ENCODE measurements around the gene CFAP210.

DNA sequence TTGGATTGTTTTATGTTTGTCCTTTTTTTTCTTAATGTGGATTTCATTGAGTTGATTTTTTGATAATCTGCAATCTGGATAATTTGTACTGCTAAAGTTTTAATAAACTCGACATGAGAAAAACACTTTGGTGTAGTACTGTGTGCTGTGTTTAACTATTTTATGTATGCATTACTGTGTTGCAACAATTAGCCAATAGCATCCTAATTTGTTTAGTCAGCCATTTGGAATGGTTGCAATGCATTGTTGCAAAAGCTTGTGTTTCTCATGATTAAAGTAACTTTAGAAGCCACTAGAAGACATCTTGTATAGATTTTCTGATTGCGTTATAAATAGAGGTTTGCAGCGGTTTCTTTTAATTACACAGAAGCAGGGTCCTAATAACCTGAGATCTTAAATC is 56.6 kb downstream of the CFAP210 start:
- TF ChIP-seq, protein P1, sequence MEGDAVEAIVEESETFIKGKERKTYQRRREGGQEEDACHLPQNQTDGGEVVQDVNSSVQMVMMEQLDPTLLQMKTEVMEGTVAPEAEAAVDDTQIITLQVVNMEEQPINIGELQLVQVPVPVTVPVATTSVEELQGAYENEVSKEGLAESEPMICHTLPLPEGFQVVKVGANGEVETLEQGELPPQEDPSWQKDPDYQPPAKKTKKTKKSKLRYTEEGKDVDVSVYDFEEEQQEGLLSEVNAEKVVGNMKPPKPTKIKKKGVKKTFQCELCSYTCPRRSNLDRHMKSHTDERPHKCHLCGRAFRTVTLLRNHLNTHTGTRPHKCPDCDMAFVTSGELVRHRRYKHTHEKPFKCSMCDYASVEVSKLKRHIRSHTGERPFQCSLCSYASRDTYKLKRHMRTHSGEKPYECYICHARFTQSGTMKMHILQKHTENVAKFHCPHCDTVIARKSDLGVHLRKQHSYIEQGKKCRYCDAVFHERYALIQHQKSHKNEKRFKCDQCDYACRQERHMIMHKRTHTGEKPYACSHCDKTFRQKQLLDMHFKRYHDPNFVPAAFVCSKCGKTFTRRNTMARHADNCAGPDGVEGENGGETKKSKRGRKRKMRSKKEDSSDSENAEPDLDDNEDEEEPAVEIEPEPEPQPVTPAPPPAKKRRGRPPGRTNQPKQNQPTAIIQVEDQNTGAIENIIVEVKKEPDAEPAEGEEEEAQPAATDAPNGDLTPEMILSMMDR (IDR thresholded peaks at IDR 0.05; ENCODE audit: low read depth, low read length, missing input control), result no peak
- no peak for TF ChIP-seq EGR1 (IDR thresholded peaks at IDR 0.05; ENCODE audit: low read depth in 2 of 2)
- TF ChIP-seq SP1 (IDR thresholded peaks at IDR 0.05), result no peak
- no peak for TF ChIP-seq GABPA (IDR thresholded peaks at IDR 0.05 in 1 of 2, conservative IDR thresholded peaks at IDR 0.05 in 1 of 2)
- no peak for TF ChIP-seq TAF1 (conservative IDR thresholded peaks at IDR 0.05)
- no peak for TF ChIP-seq RXRA (IDR thresholded peaks at IDR 0.05)
- TF ChIP-seq YY1 (IDR thresholded peaks at IDR 0.05), result no peak
- no peak for TF ChIP-seq RAD21 (IDR thresholded peaks at IDR 0.05)
- TF ChIP-seq, protein P2, sequence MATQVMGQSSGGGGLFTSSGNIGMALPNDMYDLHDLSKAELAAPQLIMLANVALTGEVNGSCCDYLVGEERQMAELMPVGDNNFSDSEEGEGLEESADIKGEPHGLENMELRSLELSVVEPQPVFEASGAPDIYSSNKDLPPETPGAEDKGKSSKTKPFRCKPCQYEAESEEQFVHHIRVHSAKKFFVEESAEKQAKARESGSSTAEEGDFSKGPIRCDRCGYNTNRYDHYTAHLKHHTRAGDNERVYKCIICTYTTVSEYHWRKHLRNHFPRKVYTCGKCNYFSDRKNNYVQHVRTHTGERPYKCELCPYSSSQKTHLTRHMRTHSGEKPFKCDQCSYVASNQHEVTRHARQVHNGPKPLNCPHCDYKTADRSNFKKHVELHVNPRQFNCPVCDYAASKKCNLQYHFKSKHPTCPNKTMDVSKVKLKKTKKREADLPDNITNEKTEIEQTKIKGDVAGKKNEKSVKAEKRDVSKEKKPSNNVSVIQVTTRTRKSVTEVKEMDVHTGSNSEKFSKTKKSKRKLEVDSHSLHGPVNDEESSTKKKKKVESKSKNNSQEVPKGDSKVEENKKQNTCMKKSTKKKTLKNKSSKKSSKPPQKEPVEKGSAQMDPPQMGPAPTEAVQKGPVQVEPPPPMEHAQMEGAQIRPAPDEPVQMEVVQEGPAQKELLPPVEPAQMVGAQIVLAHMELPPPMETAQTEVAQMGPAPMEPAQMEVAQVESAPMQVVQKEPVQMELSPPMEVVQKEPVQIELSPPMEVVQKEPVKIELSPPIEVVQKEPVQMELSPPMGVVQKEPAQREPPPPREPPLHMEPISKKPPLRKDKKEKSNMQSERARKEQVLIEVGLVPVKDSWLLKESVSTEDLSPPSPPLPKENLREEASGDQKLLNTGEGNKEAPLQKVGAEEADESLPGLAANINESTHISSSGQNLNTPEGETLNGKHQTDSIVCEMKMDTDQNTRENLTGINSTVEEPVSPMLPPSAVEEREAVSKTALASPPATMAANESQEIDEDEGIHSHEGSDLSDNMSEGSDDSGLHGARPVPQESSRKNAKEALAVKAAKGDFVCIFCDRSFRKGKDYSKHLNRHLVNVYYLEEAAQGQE (IDR thresholded peaks at IDR 0.05), result no peak
- TF ChIP-seq, protein P3, sequence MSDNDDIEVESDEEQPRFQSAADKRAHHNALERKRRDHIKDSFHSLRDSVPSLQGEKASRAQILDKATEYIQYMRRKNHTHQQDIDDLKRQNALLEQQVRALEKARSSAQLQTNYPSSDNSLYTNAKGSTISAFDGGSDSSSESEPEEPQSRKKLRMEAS (IDR thresholded peaks at IDR 0.05), result no peak
- TF ChIP-seq, protein P4, sequence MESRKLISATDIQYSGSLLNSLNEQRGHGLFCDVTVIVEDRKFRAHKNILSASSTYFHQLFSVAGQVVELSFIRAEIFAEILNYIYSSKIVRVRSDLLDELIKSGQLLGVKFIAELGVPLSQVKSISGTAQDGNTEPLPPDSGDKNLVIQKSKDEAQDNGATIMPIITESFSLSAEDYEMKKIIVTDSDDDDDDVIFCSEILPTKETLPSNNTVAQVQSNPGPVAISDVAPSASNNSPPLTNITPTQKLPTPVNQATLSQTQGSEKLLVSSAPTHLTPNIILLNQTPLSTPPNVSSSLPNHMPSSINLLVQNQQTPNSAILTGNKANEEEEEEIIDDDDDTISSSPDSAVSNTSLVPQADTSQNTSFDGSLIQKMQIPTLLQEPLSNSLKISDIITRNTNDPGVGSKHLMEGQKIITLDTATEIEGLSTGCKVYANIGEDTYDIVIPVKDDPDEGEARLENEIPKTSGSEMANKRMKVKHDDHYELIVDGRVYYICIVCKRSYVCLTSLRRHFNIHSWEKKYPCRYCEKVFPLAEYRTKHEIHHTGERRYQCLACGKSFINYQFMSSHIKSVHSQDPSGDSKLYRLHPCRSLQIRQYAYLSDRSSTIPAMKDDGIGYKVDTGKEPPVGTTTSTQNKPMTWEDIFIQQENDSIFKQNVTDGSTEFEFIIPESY (IDR thresholded peaks at IDR 0.05), result no peak
- no peak for TF ChIP-seq NR2F2 (IDR thresholded peaks at IDR 0.05)
- TF ChIP-seq, protein P5, sequence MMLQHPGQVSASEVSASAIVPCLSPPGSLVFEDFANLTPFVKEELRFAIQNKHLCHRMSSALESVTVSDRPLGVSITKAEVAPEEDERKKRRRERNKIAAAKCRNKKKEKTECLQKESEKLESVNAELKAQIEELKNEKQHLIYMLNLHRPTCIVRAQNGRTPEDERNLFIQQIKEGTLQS (IDR thresholded peaks at IDR 0.05), result no peak
